Retinal pigment epithelial cell (primary cell): Measurements from ENCODE around the gene ZNF614.
A peak's percentile ranks its signal among the peaks of the same experiment; 100 is the strongest.
"Not testable (repeated sequence)": the region's sequence is repeated elsewhere in the genome, so short reads cannot be mapped to it uniquely, and the experiment has no call there.

Source experiments
- DNase-seq: peaks from one replicate; pipeline ENCODE4 v3.0.0-alpha.2; 2010; ENCODE audit warnings: low read depth
- H3K4me3 ChIP-seq: 2 replicates; pipeline ENCODE4 v1.5.1; 2011; ENCODE audit warnings: mild to moderate bottlenecking, low read length, control low read depth, moderate library complexity
- CTCF ChIP-seq: conservative IDR thresholded peaks from 2 replicates; pipeline ENCODE4 v1.5.1; 2011; ENCODE audit warnings: low read depth, low read length, control low read depth, inconsistent platforms

ZNF614 gene

DNA sequence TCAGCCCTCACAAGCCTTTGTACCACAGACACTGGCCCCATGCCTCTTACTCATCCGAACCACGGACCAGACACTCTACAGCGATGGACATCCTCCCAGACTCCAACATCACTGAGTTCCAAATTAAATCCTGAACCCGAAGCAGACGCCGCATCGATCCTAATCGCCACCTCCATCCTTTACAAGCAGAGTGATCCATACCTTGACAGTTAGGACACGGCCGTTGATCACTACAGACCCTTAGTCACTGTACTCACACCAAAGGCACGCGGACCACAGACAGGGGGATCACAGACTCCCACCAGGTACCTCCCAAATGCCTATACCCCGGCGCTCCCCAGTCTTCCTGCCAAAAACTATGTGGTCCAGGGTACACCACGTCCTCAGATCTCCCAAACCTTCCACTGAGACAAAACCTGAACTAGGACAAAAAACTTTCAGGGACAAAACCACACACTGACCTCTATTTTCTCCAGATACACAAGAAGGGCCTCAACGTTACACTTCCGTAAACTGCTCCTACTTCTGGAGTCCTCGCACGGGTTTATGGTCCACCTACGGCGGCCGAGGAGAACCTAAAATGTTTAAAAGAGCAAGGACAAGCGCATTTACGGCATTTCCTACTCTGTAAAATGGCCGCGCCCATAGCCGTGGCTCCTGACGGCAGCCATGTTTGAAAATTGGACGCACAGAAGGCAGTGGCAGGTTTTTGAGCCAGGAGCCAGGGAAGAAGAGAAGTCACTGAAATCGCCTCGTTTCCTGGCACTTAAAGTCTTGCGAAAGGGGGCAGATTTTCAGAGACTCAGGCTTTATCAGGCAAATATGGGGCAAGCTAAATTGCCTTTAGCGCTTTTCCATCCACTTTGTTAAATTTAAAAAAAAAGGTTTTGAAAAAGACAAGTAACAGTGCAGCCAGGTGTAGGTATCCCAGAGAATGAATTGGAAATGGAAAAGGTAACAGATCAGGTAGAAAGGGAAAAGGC, 41.6 kb downstream of the ZNF614 start, which contains the start of gene ZNF350:
ZNF350 (minus strand) TSS at position 532 of the 983 bp plus-strand sequence. CDS start 12,480 bp downstream, outside the sequence.
- no peak for TF ChIP-seq CTCF
- peak within 1 kb of the TSS; percentile 99 for H3K4me3 ChIP-seq
- peak; percentile 87 for DNase-seq

DNA sequence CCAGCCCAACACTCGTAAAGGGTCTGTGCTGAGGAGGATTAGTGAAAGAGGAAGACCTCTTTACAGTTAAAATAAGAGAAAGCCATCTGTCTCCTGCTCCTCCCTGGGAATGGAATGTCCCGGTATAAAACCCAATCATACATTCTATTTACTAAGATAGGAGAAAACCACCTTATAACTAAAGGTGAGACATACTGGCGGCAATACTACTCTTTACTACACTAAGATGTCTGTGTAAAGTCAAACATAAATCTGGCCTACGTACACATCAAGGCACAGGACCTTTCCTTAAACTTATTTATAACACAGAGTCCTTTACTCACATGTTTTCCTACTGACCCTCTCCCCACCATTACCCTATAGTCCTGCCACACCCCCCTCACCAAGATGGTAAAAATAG, 44.8 kb downstream of the ZNF614 start:
- H3K4me3 ChIP-seq = no peak overlapping the region
- no peak for DNase-seq
- no peak for TF ChIP-seq CTCF

GRCh38 chr19:51980926-51981325, 47.3 kb downstream of the ZNF614 start:
- not testable (repeated sequence) for DNase-seq, H3K4me3 ChIP-seq

DNA sequence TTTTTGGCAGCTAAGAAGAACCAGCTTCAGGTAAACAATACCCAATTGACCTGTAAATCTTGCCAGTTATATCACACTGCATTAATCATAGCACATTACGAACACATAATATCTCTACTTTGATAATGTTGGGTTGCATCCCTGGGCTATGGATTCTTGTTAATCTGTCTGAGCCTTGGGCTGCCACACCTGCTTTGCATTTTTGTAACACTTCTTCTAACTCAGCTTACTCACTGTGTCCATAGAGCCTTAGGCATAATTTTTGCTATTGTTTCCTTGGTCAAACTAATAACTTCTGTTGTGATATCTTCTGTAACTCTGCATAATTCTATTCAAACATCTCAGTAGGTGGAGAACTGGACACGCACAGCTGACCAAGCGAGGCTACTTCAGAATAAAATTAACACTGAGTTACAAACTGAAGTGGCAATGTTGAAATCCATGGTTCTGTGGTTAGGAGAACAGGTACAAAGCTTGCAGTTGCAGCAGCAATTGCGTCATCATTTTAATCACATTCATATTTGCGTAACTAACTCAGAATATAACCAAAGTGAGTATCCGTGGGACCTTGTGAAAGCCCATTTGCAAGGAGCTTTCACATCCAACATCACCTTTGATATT, 48.0 kb downstream of the ZNF614 start:
- no peak overlapping the region for H3K4me3 ChIP-seq
- DNase-seq = no peak
- no peak for TF ChIP-seq CTCF

DNA sequence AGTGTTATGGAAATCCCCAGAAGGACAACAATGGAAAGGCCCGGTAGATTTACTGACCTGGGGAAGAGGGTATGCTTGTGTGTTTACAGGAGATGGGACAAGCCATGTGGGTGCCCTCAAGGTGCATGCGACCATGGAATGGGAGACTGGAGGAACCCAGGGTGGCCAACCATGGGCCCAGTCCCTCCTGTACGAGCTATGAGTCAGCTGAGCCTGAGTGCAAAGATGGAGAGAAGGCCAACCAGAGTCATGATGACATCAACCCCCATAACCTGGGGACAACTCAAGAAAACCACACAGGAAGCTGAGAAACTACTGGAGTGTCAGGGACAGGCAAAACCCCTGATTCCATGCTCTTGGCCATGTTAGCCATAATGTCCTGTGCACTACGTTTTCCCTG, 49.3 kb downstream of the ZNF614 start:
- no peak for DNase-seq
- no peak for TF ChIP-seq CTCF

DNA sequence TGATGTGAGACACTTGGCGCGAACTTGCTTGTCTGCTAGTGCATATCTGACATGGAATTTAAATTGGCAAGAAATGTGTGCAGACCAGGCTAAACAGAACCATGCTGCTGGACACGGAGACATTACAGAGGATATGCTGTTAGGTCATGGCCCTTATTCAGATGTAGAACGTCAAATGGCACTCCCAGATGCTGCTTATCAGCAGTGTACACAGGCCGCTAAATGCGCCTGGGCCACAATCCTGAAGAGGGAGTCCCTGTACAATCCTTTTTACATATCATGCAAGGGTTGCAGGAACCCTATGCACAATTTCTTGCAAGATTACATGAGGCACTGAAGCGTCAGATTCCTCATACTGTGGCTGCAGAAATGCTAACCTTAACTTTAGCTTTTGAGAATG, 50.8 kb downstream of the ZNF614 start:
- TF ChIP-seq CTCF = no peak
- DNase-seq = no peak
- H3K4me3 ChIP-seq = no peak overlapping the region

More for the DNA sequence above, 49.3 kb downstream of the ZNF614 start:
- H3K4me3 ChIP-seq = no peak overlapping the region

DNA sequence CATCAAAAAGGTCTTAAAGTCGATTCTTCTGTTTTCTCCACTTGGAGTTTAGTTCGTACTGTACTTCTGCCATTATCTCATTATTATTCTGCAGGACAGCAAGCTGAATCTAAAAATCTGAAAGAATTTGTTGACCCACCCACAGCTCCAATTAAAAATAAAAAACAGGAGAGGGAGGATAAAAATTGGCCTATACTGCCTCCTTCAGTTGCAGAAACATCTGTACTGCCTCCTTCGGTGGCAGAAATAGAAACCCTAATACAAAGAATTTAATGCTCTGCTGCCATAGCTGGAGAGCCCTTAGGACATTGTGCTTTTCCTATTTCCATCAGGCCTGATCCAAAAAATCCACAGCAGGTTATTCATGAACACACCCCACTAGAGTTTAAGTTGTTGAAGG, 51.3 kb downstream of the ZNF614 start:
- TF ChIP-seq CTCF = no peak
- no peak for DNase-seq
- no peak overlapping the region for H3K4me3 ChIP-seq

- DNase-seq, H3K4me3 ChIP-seq: not testable (repeated sequence)
These were observed 52.4 kb downstream of the ZNF614 start for GRCh38 chr19:51975787-51976186.
